Measurements from ENCODE around the gene TAMALIN. TPM values are rescaled to one million over a fixed set of nuclear protein-coding genes. Genes with fewer than 3 reads are reported as not detected.

The TAMALIN gene
- total RNA-seq, 1 experiment from 2014 or later = not detected

GRCh38 chr12:52062167-52063081, 55.7 kb downstream of the TAMALIN start:
- H3K4me1 Mint-ChIP-seq (ENCODE audit: low read depth, unreplicated experiment) = no peaks in the 10 kb centered on the region
- H3K27me3 Mint-ChIP-seq (ENCODE audit: unreplicated experiment) = peaks cover 11% of the 10 kb centered on the region
- H3K27ac Mint-ChIP-seq (ENCODE audit: unreplicated experiment) = no peak overlapping the region
- H3K4me3 Mint-ChIP-seq (ENCODE audit: low read depth, unreplicated experiment) = no peak overlapping the region
- no peak for DNase-seq
- CTCF ChIA-PET = no interaction called here
- no TSS peak for BruUV-seq (replicated peaks)
- peaks cover 11% of the 10 kb centered on the region for H3K36me3 Mint-ChIP-seq (ENCODE audit: insufficient read depth, unreplicated experiment)
- TF ChIP-seq, protein P1, sequence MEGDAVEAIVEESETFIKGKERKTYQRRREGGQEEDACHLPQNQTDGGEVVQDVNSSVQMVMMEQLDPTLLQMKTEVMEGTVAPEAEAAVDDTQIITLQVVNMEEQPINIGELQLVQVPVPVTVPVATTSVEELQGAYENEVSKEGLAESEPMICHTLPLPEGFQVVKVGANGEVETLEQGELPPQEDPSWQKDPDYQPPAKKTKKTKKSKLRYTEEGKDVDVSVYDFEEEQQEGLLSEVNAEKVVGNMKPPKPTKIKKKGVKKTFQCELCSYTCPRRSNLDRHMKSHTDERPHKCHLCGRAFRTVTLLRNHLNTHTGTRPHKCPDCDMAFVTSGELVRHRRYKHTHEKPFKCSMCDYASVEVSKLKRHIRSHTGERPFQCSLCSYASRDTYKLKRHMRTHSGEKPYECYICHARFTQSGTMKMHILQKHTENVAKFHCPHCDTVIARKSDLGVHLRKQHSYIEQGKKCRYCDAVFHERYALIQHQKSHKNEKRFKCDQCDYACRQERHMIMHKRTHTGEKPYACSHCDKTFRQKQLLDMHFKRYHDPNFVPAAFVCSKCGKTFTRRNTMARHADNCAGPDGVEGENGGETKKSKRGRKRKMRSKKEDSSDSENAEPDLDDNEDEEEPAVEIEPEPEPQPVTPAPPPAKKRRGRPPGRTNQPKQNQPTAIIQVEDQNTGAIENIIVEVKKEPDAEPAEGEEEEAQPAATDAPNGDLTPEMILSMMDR (IDR thresholded peaks at IDR 0.05; ENCODE audit: unreplicated experiment) = no peak
- no peaks in the 10 kb centered on the region for H3K9me3 Mint-ChIP-seq (ENCODE audit: low read depth, unreplicated experiment)
- intact Hi-C loops (cut with micrococcal nuclease; ENCODE audit: unreplicated experiment) = no loop called here

DNA sequence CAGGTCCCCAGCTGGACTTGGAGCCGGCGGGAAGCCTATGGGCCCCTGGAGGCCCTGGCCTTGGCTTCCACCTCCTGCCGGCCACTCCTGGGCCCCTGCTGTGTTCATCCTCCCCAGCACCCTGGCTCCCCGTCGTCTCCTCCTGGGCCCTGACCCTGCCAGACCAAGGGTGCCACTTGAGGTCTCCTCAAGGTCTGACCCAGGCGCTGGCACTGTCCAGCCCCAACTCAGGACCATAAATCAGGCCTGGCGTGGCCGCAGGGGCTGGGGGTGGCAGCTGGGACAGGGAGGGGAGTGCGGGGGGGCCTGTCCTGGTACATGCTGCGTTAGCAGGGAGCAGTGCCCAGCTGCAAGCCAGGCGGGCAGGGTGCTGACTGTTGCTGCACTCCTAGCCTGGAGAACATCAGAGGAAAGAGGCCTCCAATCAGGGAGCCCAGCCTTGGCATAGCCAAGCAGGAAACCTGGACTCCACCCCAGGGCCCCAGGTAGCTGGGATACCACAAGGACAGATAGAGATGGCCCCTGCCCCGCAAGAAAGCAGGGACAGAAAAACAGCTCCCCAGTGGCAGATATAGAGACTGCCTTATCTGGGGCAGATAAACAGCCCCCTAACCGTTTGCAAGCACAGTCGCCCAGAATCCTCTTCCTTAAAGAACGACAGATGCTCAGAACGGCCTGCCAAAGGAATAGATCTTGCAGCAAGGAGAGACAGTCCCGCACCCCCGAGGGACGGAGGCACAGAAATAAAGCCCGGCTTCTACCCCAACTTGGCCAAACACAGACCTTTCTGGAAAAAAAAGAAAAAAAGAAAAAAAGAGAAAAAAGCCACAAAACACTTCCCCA, 56.6 kb downstream of the TAMALIN start:
- no TSS peak for BruUV-seq (replicated peaks)
- Mint-ChIP-seq H3K27me3 (ENCODE audit: unreplicated experiment) (peaks cover 11% of the 10 kb centered on the region), H3K36me3 (ENCODE audit: insufficient read depth, unreplicated experiment) (peaks cover 9% of the 10 kb centered on the region), H3K27ac (ENCODE audit: unreplicated experiment) (no peak overlapping the region), H3K4me1 (ENCODE audit: low read depth, unreplicated experiment) (no peaks in the 10 kb centered on the region), H3K9me3 (ENCODE audit: low read depth, unreplicated experiment) (no peaks in the 10 kb centered on the region), H3K4me3 (ENCODE audit: low read depth, unreplicated experiment) (no peak overlapping the region)
- DNase-seq = no peak
- TF ChIP-seq, protein P1 (IDR thresholded peaks at IDR 0.05; ENCODE audit: unreplicated experiment) = no peak
- CTCF ChIA-PET = no interaction called here
- intact Hi-C loops (cut with micrococcal nuclease; ENCODE audit: unreplicated experiment) = no loop called here

DNA sequence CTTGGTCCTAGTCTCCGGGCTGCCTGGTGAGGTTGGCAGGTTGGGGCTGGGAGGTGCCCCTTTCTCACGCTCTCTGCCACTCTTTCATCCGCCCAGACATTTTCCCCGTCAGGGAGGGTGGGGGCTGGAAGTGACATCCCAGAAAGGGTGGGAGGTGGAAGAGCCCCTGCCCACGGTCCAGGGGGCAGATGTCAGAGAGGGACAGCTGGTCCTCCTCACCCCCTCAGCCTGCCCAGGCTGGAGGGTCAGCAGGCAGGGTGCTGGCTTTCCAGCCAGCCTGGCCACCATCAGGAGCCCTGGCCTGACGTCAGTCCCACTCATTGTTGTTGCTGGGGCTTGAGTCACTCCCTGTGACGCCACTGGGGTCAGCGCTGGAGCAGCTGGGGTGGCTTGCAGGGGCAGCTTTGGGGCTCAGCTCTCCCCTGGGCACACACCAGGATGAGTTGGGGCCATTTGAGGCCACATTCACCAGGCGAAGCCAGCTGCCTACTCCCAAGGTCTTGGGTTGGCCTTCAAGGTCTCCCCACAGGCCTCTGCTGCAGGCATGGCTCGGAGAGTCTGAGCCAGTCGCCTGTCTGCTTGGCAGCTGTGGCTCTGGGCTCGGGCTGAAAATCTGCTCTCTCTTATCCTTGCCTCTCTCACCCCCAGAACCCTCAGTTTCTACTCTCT, 57.4 kb downstream of the TAMALIN start:
- no peak overlapping the region for H3K4me3 Mint-ChIP-seq (ENCODE audit: low read depth, unreplicated experiment)
- CTCF ChIA-PET = interaction anchor here (0.8 kb wide), 1 partner anchor 39 kb away, joined by 3 read pairs; no protein-coding TSS in a partner anchor
- H3K4me1 Mint-ChIP-seq (ENCODE audit: low read depth, unreplicated experiment) = no peaks in the 10 kb centered on the region
- no peak for DNase-seq
- H3K27ac Mint-ChIP-seq (ENCODE audit: unreplicated experiment) = no peak overlapping the region
- no TSS peak for BruUV-seq (replicated peaks)
- H3K36me3 Mint-ChIP-seq (ENCODE audit: insufficient read depth, unreplicated experiment) = peaks cover under 1% of the 10 kb centered on the region
- H3K27me3 Mint-ChIP-seq (ENCODE audit: unreplicated experiment) = peaks cover 11% of the 10 kb centered on the region
- TF ChIP-seq, protein P1 (IDR thresholded peaks at IDR 0.05; ENCODE audit: unreplicated experiment) = no peak
- intact Hi-C loops (cut with micrococcal nuclease; ENCODE audit: unreplicated experiment) = no loop called here
- no peaks in the 10 kb centered on the region for H3K9me3 Mint-ChIP-seq (ENCODE audit: low read depth, unreplicated experiment)

Other genes starting within 250 kb of the TAMALIN start
- gene FIGNL2, start 158.2 kb upstream of the TAMALIN start, total RNA-seq (2022) = not detected in 2 replicates
- gene ANKRD33, start 118.8 kb upstream of the TAMALIN start, total RNA-seq (2022) = not detected in 2 replicates
- 0.44 TPM in 1 of 2 replicates, not detected in the other for gene ACVRL1, start 99.4 kb upstream of the TAMALIN start, total RNA-seq (2022)
- gene ACVR1B, start 55.2 kb upstream of the TAMALIN start, total RNA-seq (2022) = 16.3 and 17.3 TPM in 2 replicates
- gene NR4A1, start 44.5 kb downstream of the TAMALIN start, total RNA-seq (2022) = 18.0 and 18.9 TPM in 2 replicates
- 32.8 and 35.0 TPM in 2 replicates for gene ATG101, start 63.0 kb downstream of the TAMALIN start, total RNA-seq (2022)
- not detected in 2 replicates for gene SMIM41, start 72.8 kb downstream of the TAMALIN start, total RNA-seq (2022)
- gene KRT80, start 185.1 kb downstream of the TAMALIN start, total RNA-seq (2022) = 32.7 and 45.5 TPM in 2 replicates
- gene KRT7, start 226.3 kb downstream of the TAMALIN start, total RNA-seq (2022) = 2,370 and 2,828 TPM in 2 replicates